Islet of Langerhans (tissue), 1 donor: ENCODE measurements around the gene PTGES.

Experiments
- FAIRE-seq: peaks from one replicate; lab custom pipeline; 2011; peaks lifted over from hg19 to GRCh38; lab: Jason Lieb, UNC

The PTGES gene

DNA sequence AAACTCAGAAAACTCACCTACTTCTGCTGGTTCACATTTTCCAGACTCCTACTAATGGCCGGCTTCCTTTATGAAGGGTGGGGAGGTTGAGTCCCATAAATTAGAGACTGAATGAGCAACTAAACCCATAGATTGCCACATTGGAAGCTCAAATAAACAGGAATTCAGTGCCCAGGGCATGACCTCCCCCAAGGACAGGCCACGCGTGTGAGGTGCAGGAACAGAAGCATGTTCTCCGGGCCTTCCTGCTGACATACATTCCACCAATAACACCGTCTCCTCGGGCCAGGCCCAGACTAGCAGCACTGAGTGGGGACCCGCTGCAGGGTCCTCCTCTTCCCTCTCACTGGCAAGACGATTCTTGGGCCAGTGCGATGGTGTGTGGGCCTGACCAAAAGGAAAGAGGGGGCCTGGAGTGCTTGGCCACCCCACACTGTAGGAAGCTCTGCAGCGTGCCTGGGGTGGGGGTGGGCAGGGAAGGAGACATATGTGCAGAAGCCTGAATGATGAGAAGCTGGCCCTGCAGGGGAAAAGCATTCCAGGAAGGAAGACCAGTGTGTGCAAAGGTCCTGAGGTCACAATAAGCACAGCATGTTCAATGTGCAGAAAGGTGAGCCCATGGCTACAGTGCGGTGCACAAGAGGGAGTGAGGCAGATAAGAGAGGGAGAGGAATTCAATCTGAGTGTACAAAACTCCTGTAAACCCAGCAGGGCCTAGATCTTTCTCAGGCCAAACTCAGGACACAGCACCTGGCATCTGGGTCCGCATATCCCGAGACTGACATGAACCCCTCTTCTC, 12.0 kb downstream of the PTGES start:
- no peak for FAIRE-seq

DNA sequence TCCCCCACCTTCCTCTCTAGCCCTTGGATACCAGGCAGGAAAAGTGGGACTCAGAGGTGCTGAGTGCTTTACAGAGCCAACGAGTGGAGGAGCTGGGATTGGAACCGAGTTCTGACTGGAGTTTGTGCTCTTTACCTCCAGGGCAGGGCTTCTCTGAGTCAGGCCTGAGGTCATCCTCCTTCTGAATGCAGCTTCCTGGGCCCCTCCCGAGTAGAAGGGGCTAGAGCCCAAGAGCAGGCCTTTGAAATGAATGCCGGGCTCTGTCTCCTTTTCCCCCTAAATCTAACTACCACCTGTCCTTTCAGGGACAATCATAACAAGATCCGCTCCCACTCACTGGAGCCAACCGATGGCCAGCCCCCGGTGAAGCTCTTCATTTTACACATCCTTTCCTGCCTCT, 12.7 kb downstream of the PTGES start:
- FAIRE-seq, result no peak

DNA sequence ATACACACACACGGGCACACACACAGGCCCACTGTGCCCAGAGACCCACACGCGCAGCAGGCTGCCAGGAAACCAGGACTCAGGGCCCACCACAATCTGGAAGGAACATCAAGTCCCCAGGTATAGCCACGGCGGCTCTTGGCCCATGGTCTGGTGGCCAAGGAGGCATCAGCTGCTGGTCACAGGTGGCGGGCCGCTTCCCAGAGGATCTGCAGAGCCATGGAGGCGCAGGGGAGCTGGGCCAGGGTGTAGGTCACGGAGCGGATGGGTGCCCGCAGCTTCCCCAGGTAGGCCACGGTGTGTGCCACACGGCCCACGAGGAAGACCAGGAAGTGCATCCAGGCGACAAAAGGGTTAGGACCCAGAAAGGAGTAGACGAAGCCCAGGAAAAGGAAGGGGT, 13.4 kb downstream of the PTGES start:
- FAIRE-seq, result no peak

DNA sequence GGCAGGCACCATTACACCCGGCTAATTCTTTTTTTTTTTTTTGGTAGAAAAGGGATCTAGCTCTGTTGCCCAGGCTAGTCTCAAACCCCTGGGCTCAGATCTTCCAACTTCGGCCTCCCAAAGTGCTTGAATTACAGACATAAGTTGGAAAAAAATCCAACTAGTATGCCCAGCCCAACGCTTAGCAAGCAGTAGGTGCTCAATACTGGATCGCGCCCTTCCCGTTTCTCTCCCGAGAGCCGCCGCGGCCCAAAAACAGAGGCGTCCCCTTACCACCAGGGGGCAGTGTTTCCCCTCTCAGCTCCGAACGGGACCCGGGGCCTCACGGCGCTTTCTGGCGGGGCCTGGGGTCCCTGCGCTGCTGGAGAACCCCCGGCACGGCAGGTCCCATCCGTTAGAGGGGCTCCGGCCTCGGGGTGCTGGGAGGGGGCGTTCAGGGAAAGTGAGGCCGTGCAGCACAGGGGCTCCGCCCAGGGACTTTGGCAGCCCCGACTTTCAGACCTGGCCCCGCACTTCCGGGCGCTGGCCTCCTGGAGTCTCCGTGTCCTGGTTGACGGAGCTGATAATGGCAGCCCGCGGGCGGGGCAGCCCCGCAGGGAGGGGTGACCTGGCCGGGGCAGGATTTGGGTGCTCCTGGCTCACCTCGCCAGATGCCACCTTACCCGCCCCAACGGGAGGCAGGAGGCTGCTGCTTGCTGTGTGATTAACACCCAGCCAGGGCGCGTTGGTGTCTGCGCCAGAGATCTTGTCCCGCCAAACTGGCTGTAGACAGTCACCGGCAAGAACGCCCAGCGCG, 15.2 kb downstream of the PTGES start:
- no peak for FAIRE-seq

DNA sequence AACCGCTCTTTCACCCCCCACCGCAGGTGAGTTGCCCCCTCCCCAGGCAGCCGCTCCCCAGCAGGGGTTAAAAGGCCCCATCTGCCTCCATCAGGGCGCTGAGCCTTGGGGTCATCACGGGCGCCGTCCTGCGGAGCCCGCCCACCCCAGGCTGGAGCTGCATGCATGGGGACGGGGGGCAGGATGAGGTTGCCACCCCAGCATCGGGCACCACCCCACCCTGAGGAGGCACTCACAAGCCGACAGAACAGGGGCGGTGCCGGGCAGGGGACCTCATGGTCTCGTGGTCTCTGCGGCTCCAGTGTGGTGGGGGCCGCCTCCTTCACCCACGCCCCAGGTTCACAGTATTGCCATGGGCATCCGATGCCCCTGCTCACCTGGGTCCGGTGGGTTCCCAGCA, 16.5 kb downstream of the PTGES start:
- FAIRE-seq, result no peak

DNA sequence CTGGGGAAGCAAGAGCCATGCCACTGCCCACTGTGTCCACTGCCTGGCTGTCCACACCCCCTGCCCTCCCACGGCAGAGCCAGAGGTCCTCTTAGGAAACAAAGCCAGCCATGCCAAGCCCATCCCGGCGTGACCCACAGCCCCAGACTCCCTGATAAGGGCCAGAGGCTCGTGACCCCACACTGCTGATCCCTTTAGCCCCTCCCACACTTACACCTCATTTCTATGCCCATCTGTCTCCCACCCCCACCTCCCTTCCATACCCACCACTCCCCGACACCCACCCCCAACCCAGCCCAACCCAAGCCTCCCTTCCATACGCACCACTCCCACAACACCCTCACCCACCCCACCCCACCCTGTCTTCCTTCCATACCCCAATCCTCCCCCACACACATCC, 17.3 kb downstream of the PTGES start:
- FAIRE-seq, result no peak

DNA sequence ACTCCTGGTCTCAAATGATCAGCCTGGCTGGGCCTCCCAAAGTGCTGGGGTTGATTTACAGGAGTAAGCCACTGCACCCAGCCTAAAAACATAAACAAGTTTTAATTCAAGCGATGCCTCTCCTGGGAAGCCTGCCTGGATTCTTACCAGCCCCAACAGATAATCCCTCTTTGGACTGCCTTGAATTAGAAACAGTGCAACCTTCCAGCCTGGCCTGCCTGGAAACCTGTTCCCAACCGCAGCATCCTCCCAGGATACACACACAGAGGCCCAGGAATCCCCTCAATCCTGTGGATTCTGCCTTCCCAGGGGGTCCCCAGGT, 19.2 kb downstream of the PTGES start:
- no peak for FAIRE-seq

DNA sequence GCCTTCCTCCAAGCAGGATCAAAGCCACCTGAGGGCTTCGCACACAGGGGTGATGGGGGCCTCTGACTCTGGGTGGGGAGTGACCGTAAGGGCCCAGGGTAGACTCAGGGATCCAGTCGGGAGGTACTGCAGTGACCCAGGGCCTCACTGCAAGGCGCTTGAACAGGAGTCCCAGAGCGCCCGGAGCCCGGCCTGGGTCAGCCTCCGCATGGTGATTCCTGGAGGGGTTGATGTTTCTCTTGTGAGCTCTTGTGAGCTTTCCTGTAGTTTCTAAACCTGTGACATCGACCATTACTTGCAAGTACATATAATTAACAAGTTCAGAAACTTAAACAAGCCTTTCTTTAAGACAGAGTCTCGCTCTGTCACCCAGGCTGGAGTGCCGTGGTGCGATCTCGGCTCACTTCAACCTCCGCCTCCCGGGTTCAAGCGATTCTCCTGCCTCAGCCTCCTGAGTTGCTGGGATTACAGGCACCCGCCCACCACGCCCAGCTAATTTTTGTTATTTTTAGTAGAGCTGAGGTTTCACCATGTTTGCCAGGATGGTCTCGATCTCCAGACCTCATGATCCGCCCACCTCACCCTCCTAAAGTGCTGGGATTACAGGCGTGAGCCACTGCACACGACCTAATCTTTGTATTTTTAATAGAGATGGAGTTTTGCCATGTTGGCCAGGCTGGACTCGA, 19.8 kb downstream of the PTGES start:
- no peak for FAIRE-seq

DNA sequence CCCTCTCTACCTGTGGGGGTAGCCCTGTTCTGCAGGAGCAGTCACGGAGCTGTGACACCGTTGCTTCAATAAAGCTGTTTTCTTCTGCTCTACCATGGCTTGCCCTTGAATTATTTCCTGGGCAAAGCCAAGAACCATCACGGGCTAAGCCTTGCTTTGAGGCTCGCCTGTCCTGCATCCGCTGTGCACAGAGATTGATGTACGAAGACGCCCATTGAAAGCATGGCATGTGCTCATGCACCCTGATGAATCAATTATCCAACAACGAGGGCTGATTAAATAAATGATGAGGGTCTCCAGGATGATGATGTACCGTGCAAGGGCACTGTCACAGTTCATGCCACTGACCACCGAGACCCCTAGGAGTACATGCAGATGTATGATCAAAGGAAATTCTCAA, 20.7 kb downstream of the PTGES start:
- no peak for FAIRE-seq

DNA sequence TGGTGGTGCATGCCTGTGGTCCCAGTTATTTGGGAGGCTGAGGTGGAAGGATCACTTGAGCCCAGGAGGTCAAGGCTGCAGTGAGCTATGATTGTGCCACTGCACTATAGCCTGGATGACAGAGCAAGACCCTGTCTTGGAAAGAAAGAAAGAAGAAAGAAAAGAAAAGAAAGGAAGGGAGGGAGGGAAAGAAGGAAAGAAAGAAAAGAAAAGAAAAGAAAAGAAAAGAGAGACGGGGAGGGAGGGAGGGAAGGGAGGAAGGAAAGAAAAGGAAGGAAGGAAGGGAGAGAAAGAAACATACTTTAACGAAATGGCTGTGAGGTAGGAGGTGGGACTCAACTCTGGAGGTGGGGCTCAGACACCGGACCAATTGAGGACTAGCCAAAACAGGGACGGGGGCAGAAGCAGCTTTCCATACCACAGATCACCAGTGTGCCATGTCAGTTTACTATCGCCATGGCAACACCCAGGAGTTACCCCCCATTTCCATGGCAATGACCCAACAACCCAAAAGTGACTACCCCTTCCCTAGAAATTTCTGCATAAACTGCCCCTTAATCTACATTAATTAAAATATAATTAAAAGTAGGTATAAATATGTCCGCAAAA, 21.3 kb downstream of the PTGES start:
- FAIRE-seq, result no peak

DNA sequence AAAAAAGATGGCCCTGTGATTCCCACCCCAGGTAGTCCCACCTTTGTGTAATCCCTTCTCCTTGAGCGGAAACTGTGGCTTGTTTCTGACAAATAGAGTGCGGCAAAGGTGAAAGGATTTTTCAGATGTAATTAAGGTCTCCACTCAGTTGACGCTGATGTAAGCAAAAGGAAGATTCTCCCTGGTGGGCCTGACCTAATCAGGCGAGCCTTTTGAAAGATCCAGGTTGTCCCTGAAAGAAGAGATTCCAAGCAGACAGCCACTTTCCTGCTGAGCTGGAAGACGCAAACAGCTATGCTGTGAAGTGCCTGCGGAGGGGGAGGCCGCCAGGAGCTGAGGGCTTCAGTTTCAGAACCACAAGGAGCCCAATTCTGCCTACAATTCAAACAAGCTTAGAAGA, 24.1 kb downstream of the PTGES start:
- no peak for FAIRE-seq

DNA sequence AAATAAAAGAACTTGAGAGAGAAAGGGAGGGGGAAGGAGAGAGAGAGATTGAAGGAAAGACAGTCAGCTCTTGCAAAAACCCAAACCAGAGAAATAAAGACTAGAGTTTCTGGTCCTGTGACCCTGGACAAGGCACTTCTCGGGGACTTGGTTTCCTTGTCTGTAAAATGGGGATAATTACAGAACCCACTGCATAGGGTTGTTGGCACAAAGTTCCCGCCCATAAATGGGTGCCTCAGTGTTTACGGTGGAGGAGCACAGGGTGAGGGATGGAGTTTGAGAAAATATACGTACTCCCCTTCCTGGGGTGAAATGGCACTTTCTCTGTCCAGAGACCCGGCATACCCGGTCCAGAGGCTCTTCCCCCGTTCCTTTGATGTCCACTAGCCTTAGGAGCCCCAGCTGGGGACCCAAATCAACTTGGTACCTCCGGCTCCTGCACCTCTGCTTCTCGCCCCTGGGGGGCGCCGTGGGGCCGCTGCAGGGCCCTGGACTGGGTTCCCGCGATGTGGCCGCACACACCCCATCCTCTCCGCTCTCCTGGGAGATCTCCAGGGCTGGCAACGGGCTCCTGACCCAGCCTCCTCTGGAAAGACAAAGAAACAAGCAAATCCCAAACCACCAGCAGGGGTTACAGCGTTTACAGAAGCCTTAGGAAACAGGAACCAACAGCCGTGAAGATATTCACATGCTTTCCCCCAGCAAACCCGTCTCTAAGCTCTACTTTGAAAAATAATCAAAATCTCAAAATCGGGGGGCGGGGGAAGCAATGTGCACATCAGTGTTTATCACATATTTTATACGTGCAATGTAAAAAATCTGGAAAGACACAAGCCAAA, 26.3 kb downstream of the PTGES start:
- FAIRE-seq, result no peak

DNA sequence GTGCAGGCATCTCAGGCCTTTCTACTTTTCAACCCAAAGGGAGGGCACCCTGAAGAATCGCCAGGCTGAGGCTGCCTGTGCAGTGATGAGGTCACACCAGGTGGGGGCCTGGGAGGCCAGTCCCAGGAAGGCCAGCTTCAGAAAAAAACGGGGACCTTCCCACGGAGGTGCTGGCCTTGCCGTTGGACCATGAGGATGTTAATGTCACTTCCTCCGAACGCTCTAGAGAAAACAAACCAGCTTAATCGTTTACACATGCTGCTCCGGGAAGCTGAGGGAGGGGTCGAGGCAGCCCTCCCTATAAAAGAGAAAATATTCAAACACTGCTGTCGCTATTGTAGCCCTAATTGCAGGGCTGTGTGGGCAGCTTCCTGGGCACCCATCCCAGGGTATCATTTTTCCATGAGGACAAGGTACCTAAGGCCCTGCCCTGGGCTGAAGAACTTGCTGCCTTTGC, 27.0 kb downstream of the PTGES start:
- FAIRE-seq, result no peak

DNA sequence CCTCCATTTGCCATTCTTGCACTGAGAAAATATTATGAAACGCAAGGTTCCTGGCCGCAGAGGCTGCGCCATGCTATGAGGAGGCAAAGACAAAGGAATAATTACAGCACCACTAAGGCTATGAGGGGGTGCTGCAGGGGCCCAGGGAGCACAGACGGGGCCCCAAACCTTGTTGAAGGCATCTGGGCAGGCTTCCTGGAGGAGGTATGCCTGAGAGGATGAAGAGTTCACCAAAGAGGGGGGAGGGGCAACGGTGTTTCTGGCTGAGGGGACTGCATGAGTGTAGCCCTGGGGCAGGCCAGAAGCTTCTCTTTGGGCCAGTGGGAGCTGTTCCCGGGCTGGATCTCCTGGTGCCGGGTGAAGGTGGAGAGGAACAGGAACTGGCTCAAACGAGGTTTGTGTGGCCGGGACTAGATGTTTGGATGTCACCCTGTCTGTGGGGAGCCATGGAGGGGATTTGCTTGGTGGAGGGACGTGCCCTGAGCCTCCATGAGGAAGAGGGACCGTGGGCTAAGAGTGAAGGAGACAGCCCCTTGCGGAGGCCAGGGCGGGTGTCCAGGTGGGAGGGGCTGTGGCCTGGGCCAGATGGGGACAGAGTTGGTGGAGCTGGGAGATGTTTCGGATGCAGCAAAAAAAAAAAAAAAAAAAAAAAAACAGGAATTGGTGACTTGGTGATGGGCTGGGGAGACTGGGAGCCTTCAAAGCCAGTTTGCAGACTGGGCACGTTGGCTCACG, 28.2 kb downstream of the PTGES start:
- no peak for FAIRE-seq

DNA sequence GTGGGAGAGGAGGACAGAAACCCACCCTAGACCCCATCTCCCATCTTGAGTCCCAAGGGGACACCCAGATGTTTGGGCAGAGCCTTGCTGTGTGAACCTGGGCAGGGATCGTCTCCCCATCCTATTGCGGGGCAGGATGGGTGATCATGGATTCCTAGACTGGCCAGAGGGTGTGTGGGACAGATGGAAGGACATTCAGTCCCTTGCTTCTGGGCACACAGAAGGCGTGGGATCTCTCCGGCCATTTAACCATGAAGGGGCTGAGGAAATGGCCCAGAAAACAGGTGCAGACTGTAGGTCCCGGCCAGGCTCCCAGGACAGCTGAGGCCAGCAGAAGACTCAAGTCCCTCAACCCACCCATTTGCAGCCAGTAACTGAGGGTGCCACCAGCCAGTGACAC, 29.9 kb downstream of the PTGES start:
- FAIRE-seq, result no peak

DNA sequence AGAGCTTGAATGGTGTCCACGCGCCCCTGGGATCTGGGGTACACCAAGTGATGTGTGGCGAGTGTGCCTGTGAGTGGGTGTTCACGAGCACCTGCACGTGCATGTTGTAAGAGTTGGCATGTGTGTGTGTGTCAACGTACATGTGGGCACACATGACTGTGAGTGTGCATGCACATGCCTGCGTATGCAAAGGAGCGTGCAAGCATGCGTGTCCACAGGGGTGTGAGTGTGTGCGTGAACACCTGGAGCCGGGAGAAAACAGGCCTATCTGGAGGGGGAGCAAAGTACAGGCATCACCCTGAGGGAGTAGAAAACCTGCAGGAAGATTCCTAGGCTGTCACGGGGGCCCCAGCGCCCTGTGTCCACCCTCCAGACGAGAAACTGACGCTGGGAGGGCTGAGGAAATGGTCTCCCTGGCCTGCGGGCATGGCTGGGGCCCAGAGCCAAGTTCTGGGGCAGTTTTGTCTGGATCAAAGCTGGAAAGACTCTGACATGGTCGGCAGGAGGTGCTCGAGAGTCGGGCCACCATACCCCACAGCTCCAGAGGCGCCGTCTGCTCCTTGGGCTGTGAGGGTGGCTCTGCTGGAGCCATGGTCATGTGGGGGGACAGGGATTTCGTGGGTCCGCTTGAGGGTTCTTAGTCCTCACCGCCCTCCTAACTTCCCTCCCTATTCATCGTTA, 31.8 kb downstream of the PTGES start:
- no peak for FAIRE-seq

DNA sequence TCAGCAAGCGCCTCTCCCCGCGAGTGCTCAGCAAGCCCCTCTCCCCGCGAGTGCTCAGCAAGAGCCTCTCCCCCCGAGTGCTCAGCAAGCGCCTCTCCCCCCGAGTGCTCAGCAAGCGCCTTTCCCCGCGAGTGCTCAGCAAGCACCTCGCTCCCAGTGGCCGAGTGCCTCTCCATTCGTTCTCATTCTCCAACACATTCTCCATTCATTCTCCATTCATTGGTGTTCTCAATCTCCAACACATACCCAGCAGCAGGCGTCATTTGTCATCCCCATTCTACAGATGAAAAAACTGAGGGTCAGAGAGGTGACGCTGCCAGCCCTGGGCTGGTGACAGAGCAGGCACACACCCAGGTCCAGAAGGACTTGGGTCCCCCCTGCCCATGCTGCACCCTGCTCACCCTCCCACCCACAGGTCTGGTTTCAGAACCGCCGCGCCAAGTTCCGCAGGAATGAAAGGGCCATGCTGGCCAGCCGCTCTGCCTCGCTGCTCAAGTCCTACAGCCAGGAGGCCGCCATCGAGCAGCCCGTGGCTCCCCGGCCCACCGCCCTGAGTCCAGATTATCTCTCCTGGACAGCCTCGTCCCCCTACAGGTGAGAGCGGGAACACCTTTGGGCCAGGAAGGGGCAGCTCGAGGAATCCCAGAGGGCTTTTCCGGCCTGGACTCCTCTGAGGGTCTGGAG, 32.5 kb downstream of the PTGES start:
- no peak for FAIRE-seq

DNA sequence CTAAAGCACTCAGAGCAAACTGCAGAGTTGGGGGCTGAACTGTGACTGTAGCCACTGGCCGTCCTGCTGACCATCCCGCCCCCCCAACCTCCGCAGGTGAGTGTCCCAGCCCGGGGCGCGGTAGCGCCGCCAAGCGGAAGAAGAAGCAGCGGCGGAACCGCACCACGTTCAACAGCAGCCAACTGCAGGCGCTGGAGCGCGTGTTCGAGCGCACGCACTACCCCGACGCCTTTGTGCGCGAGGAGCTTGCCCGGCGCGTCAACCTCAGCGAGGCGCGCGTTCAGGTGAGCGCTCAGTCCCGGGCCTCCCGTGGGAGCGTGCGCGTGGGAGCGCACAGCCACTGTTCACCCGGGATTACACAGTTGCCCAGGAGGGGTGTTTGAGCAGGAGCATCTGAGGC, 33.7 kb downstream of the PTGES start:
- no peak for FAIRE-seq

DNA sequence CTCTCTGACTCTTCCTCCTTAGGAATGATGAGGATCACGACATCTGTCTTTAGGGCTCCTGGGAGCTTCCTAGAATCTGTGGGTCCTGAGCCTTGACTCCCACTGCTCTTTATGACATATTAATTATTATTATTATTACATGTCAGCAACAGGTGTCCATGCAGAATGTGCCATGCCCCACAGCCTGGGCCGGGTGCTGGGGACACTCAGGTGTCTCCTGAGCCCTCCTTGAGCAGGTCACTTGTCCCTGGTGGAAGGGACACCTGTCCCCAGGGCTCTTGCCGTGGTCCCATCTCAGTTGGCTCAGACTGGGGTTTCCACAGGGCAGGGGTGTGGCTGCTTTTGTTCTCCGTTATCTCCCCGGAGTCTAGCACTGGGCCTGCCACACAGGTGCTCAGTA, 34.2 kb downstream of the PTGES start:
- FAIRE-seq, result no peak

DNA sequence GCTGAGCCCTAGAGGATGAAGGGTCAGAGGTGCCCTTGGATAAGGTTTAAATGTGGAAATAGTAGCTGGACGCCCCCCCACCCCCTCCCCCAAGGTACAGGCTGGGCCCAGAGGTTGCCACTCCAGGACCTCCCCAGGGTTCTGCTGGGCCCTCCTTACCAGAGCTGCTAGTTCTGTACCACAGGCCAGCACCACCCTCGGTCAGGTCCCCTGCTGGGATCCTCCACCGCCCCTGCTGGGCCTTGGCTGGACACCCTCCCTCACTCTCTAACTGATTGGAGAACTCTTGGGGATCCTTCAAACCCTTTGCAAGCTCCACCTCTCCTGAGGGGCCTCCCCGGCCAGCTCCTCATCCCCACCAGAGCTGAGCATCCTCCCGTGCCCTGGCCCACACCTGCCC, 34.9 kb downstream of the PTGES start:
- no peak for FAIRE-seq
